Tongue (tissue), 1 donor: ENCODE measurements around the gene ARMC6. TPM values are rescaled to one million over a fixed set of nuclear protein-coding genes. Genes with fewer than 3 reads are reported as not detected.

ENCODE experiments used
- total RNA-seq: library from RNA; depleted of rRNA; stranded (reverse); fragments of >200 nt; gene quantifications from one replicate; pipeline ENCODE4 v1.2.3, GENCODE V29; 2014

The ARMC6 gene
- total RNA-seq, 1 donor from 2014 or later, result 25.7 TPM

Other genes starting within 250 kb of the ARMC6 start
- 8.1 TPM for gene COMP, start 242.3 kb upstream of the ARMC6 start, total RNA-seq
- 103 TPM for gene UPF1, start 201.6 kb upstream of the ARMC6 start, total RNA-seq
- 7.7 TPM for gene CERS1, start 137.4 kb upstream of the ARMC6 start, total RNA-seq
- 76.4 TPM for gene COPE, start 114.2 kb upstream of the ARMC6 start, total RNA-seq
- gene DDX49, start 113.9 kb upstream of the ARMC6 start, total RNA-seq, result 42.1 TPM
- gene HOMER3, start 92.4 kb upstream of the ARMC6 start, total RNA-seq, result 30.1 TPM
- gene SUGP2, start 86 bp upstream of the ARMC6 start, total RNA-seq, result 59.3 TPM
- 10.1 TPM for gene SLC25A42, start 30.4 kb downstream of the ARMC6 start, total RNA-seq
- 18.1 TPM for gene TMEM161A, start 104.9 kb downstream of the ARMC6 start, total RNA-seq
- not detected for gene MEF2B, start 136.7 kb downstream of the ARMC6 start, total RNA-seq
- gene BORCS8, start 158.5 kb downstream of the ARMC6 start, total RNA-seq, result 8.5 TPM
- gene RFXANK, start 158.7 kb downstream of the ARMC6 start, total RNA-seq, result 24.0 TPM
- 6.8 TPM for gene NR2C2AP, start 169.8 kb downstream of the ARMC6 start, total RNA-seq
- under 0.01 TPM for gene NCAN, start 178.4 kb downstream of the ARMC6 start, total RNA-seq
- 1.5 TPM for gene TM6SF2, start 239.7 kb downstream of the ARMC6 start, total RNA-seq